ENCODE results near the gene WT1. TPM values are rescaled to one million over a fixed set of nuclear protein-coding genes. Genes with fewer than 3 reads are reported as not detected.

The WT1 gene
- total RNA-seq, 1 experiment from 2014 or later, result 4.7 TPM

GRCh38 chr11:32395127-32395526 lies 40.2 kb downstream of the WT1 start:
- no peaks in the 10 kb centered on the region for H3K9me3 Mint-ChIP-seq (ENCODE audit: unreplicated experiment)
- H3K4me3 Mint-ChIP-seq (ENCODE audit: unreplicated experiment), result no peak overlapping the region
- H3K27ac Mint-ChIP-seq (ENCODE audit: unreplicated experiment), result no peak overlapping the region
- peaks cover 17% of the 10 kb centered on the region for H3K4me1 Mint-ChIP-seq (ENCODE audit: low read depth, unreplicated experiment)
- H3K4me3 ChIP-seq (ENCODE audit: low read depth, low read length), result no peak overlapping the region
- no peaks in the 10 kb centered on the region for H3K36me3 ChIP-seq (ENCODE audit: control insufficient read depth, insufficient read depth, low read length)
- no TSS peak for BruUV-seq (replicated peaks)
- no peaks in the 10 kb centered on the region for H3K27me3 ChIP-seq (replicated peaks; ENCODE audit: control insufficient read depth, insufficient read depth, low read length)
- DNase-seq, result no peak
- ChIA-PET POLR2A (no interaction called here), CTCF (interaction anchor here (0.7 to 2.9 kb wide), 4 partner anchors 9 to 72 kb away, joined by 3 to 9 read pairs (median 4); no protein-coding TSS in a partner anchor)
- H3K4me1 ChIP-seq, result peaks cover 19% of the 10 kb centered on the region
- no peak for TF ChIP-seq CTCF (IDR thresholded peaks at IDR 0.05; ENCODE audit: insufficient read depth in 1 of 2, low read depth in 1 of 2, low read length in 1 of 2, severe bottlenecking in 1 of 2, unreplicated experiment in 1 of 2)
- no peaks in the 10 kb centered on the region for H3K27me3 Mint-ChIP-seq (ENCODE audit: insufficient read depth, unreplicated experiment)
- H3K36me3 Mint-ChIP-seq (ENCODE audit: insufficient read depth, unreplicated experiment), result peaks cover 2% of the 10 kb centered on the region
- intact Hi-C loops (cut with micrococcal nuclease; ENCODE audit: unreplicated experiment), result loop anchor here (1.0 kb wide), 1 partner anchor 72 kb away; no protein-coding TSS in a partner anchor
- H3K9me3 ChIP-seq, result no peaks in the 10 kb centered on the region

- H3K27me3 Mint-ChIP-seq (ENCODE audit: insufficient read depth, unreplicated experiment), result no peaks in the 10 kb centered on the region
- Histone ChIP-seq H3K4me1 (peaks cover 10% of the 10 kb centered on the region), H3K27me3 (replicated peaks; ENCODE audit: control insufficient read depth, insufficient read depth, low read length) (no peaks in the 10 kb centered on the region), H3K36me3 (ENCODE audit: control insufficient read depth, insufficient read depth, low read length) (no peaks in the 10 kb centered on the region), H3K4me3 (ENCODE audit: low read depth, low read length) (no peak overlapping the region), H3K9me3 (no peaks in the 10 kb centered on the region)
- peaks cover 11% of the 10 kb centered on the region for H3K4me1 Mint-ChIP-seq (ENCODE audit: low read depth, unreplicated experiment)
- no peaks in the 10 kb centered on the region for H3K9me3 Mint-ChIP-seq (ENCODE audit: unreplicated experiment)
- ChIA-PET POLR2A (no interaction called here), CTCF (no interaction called here)
- H3K27ac Mint-ChIP-seq (ENCODE audit: unreplicated experiment), result no peak overlapping the region
- H3K36me3 Mint-ChIP-seq (ENCODE audit: insufficient read depth, unreplicated experiment), result no peaks in the 10 kb centered on the region
- BruUV-seq (replicated peaks), result no TSS peak
- no peak for DNase-seq
- intact Hi-C loops (cut with micrococcal nuclease; ENCODE audit: unreplicated experiment), result no loop called here
- H3K4me3 Mint-ChIP-seq (ENCODE audit: unreplicated experiment), result no peak overlapping the region
- no peak for TF ChIP-seq CTCF (IDR thresholded peaks at IDR 0.05; ENCODE audit: insufficient read depth in 1 of 2, low read depth in 1 of 2, low read length in 1 of 2, severe bottlenecking in 1 of 2, unreplicated experiment in 1 of 2)
Measured at GRCh38 chr11:32392840-32393239, 42.5 kb downstream of the WT1 start.

- ChIA-PET POLR2A (no interaction called here), CTCF (no interaction called here)
- Mint-ChIP-seq H3K27me3 (ENCODE audit: insufficient read depth, unreplicated experiment) (no peaks in the 10 kb centered on the region), H3K36me3 (ENCODE audit: insufficient read depth, unreplicated experiment) (no peaks in the 10 kb centered on the region), H3K4me1 (ENCODE audit: low read depth, unreplicated experiment) (peaks cover 11% of the 10 kb centered on the region), H3K4me3 (ENCODE audit: unreplicated experiment) (no peak overlapping the region), H3K27ac (ENCODE audit: unreplicated experiment) (no peak overlapping the region), H3K9me3 (ENCODE audit: unreplicated experiment) (no peaks in the 10 kb centered on the region)
- no peaks in the 10 kb centered on the region for H3K9me3 ChIP-seq
- H3K36me3 ChIP-seq (ENCODE audit: control insufficient read depth, insufficient read depth, low read length), result no peaks in the 10 kb centered on the region
- H3K4me3 ChIP-seq (ENCODE audit: low read depth, low read length), result no peak overlapping the region
- intact Hi-C loops (cut with micrococcal nuclease; ENCODE audit: unreplicated experiment), result no loop called here
- DNase-seq, result no peak
- peaks cover 8% of the 10 kb centered on the region for H3K4me1 ChIP-seq
- no TSS peak for BruUV-seq (replicated peaks)
- no peaks in the 10 kb centered on the region for H3K27me3 ChIP-seq (replicated peaks; ENCODE audit: control insufficient read depth, insufficient read depth, low read length)
- no peak for TF ChIP-seq CTCF (IDR thresholded peaks at IDR 0.05; ENCODE audit: insufficient read depth in 1 of 2, low read depth in 1 of 2, low read length in 1 of 2, severe bottlenecking in 1 of 2, unreplicated experiment in 1 of 2)
Measured at GRCh38 chr11:32391956-32392553, 43.3 kb downstream of the WT1 start.

Measured in Caco-2 (cell line).